HEK293 (cell line): ENCODE measurements around the gene FAM8A1.

Experiments
- CTCF ChIA-PET: fragments of 350-600 bp; formaldehyde crosslinking; extraction: SDS; loops from one replicate; lab custom pipeline; 2021; ENCODE audit warnings: antibody characterized with exemption; lab: Yijun Ruan, JAX
- POLR2A ChIA-PET: fragments of 300-600 bp; formaldehyde crosslinking; extraction: SDS; loops from one replicate; lab custom pipeline; 2020; ENCODE audit warnings: antibody characterized with exemption, inconsistent platforms; lab: Yijun Ruan, JAX
- H3K27ac ChIP-seq: fragments of 200-500 bp; sonication (Bioruptor generic); 2 replicates; pipeline ENCODE4 v1.5.1; 2014; ENCODE audit warnings: low read depth, low read length, control low read depth, inconsistent platforms; ENCODE audit errors: extremely low read depth
- H3K36me3 ChIP-seq, 2 experiments: fragments of 200-500 bp in 1 of 2; sonication (Bioruptor generic) in 1 of 2; 1 replicate in 1 of 2; 2 replicates in 1 of 2; pipeline ENCODE4 v1.5.1; 2014 to 2017; ENCODE audit warnings: inconsistent platforms in 2 of 2, low read length in 2 of 2; ENCODE audit not compliant: control insufficient read depth in 2 of 2, insufficient read depth in 1 of 2
- H3K4me1 ChIP-seq: fragments of 200-500 bp; sonication (Bioruptor generic); 2 replicates; pipeline ENCODE4 v1.5.1; 2014; ENCODE audit warnings: mild to moderate bottlenecking, low read length, inconsistent platforms; ENCODE audit not compliant: control insufficient read depth, insufficient read depth
- H3K4me3 ChIP-seq: 2 replicates; pipeline ENCODE4 v1.5.1; 2011; ENCODE audit warnings: low read depth, mild to moderate bottlenecking, control low read depth, low read length, moderate library complexity
- H3K9me3 ChIP-seq: fragments of 200-500 bp; sonication (Bioruptor generic); 2 replicates; pipeline ENCODE4 v1.5.1; 2014; ENCODE audit warnings: low read depth, low read length, inconsistent platforms; ENCODE audit not compliant: control insufficient read depth, insufficient read depth
- BCL11A ChIP-seq: fragments of 450-650 bp; formaldehyde crosslinking; IDR thresholded peaks from 2 replicates; pipeline ENCODE4 v1.5.1; 2016; ENCODE audit warnings: low read depth, missing biosample characterization, missing genetic modification characterization
- KLF1 ChIP-seq: fragments of 450-650 bp; formaldehyde crosslinking; IDR thresholded peaks from 2 replicates; pipeline ENCODE4 v1.5.1; 2016; ENCODE audit warnings: missing biosample characterization, missing genetic modification characterization
- ZNF114 ChIP-seq: fragments of 450-650 bp; formaldehyde crosslinking; IDR thresholded peaks from 2 replicates; pipeline ENCODE4 v1.5.0; 2017; ENCODE audit warnings: missing biosample characterization, missing genetic modification characterization
- ZNF133 ChIP-seq: fragments of 450-650 bp; formaldehyde crosslinking; IDR thresholded peaks from 2 replicates; pipeline ENCODE4 v1.5.1; 2016; ENCODE audit warnings: missing biosample characterization, missing genetic modification characterization
- ZNF18 ChIP-seq: fragments of 450-650 bp; formaldehyde crosslinking; IDR thresholded peaks from 2 replicates; pipeline ENCODE4 v1.5.1; 2016; ENCODE audit warnings: missing biosample characterization, missing genetic modification characterization
- ZNF184 ChIP-seq: fragments of 450-650 bp; IDR thresholded peaks from 2 replicates; pipeline ENCODE4 v1.5.1; 2018; ENCODE audit warnings: missing biosample characterization, mild to moderate bottlenecking, missing genetic modification characterization
- ZNF302 ChIP-seq: fragments of 450-650 bp; formaldehyde crosslinking; IDR thresholded peaks from 2 replicates; pipeline ENCODE4 v1.5.1; 2016; ENCODE audit warnings: missing biosample characterization, missing genetic modification characterization, low read depth
- ZNF394 ChIP-seq: fragments of 450-650 bp; formaldehyde crosslinking; IDR thresholded peaks from 2 replicates; pipeline ENCODE4 v1.5.1; 2016; ENCODE audit warnings: missing biosample characterization, missing genetic modification characterization, mild to moderate bottlenecking, moderate library complexity, borderline replicate concordance
- ZNF544 ChIP-seq: fragments of 450-650 bp; formaldehyde crosslinking; IDR thresholded peaks from 2 replicates; pipeline ENCODE4 v1.5.0; 2017; ENCODE audit warnings: missing biosample characterization, missing genetic modification characterization
- ZNF654 ChIP-seq: fragments of 450-650 bp; formaldehyde crosslinking; IDR thresholded peaks from 2 replicates; pipeline ENCODE4 v1.5.1; 2016; ENCODE audit warnings: low read depth, missing biosample characterization, missing genetic modification characterization

The FAM8A1 gene

GRCh38 chr6:17656092-17656491 lies 56.0 kb downstream of the FAM8A1 start (continued):
- TF ChIP-seq ZNF18, result no peak
- TF ChIP-seq KLF1 (tag by site-specific recombination), result 0 out of 2 replicates have a peak, but pooled peaks have one; percentile 17
- 0 out of 2 replicates have a peak, but pooled peaks have one; percentile 15 for TF ChIP-seq ZNF544 (tag by site-specific recombination)
- no peak for TF ChIP-seq ZNF654 (tag by site-specific recombination)
- 0 out of 2 replicates have a peak, but pooled peaks have one; percentile 24 for TF ChIP-seq ZNF184

- no peak for TF ChIP-seq ZNF114 (tag by site-specific recombination)
- TF ChIP-seq ZNF133, result no peak
- no peak for TF ChIP-seq BCL11A (tag by site-specific recombination)
- no peak for TF ChIP-seq ZNF302 (tag by site-specific recombination)
- TF ChIP-seq ZNF394 (tag by site-specific recombination), result peak; percentile 55; the same call in 1 of the 2 replicates
- H3K4me3 ChIP-seq, result no peak overlapping the region
- ChIA-PET CTCF (interaction anchor here (0.5 to 1.3 kb wide), 3 partner anchors 11 to 348 kb away, joined by 3 read pairs; no protein-coding TSS in a partner anchor), POLR2A (no interaction called here)
- H3K36me3 ChIP-seq, result peaks cover 79 to 81% of the 10 kb centered on the region in 2 experiments
- H3K9me3 ChIP-seq, result no peaks in the 10 kb centered on the region
- peaks cover 8% of the 10 kb centered on the region; the same call in 1 of the 2 replicates for H3K4me1 ChIP-seq
- H3K27ac ChIP-seq, result no peak overlapping the region
These were observed 56.5 kb downstream of the FAM8A1 start for GRCh38 chr6:17656644-17657043.
